HEK293T (cell line): ENCODE data around the gene NCL.

ENCODE experiments used
- ELF4 ChIP-seq: fragments of 450-650 bp; IDR thresholded peaks from 2 replicates; pipeline ENCODE4 v1.6.1; 2017; ENCODE audit warnings: antibody characterized with exemption
- FOXK2 ChIP-seq: fragments of 450-650 bp; IDR thresholded peaks from 2 replicates; pipeline ENCODE4 v1.6.1; 2016; ENCODE audit warnings: mild to moderate bottlenecking
- FOXM1 ChIP-seq: fragments of 450-650 bp; IDR thresholded peaks from 2 replicates; pipeline ENCODE4 v1.6.1; 2017; ENCODE audit warnings: mild to moderate bottlenecking, borderline replicate concordance
- L3MBTL2 ChIP-seq: fragments of 450-650 bp; conservative IDR thresholded peaks from 2 replicates; pipeline ENCODE4 v1.6.1; 2016; ENCODE audit warnings: mild to moderate bottlenecking
- LEF1 ChIP-seq: fragments of 450-650 bp; IDR thresholded peaks from 2 replicates; pipeline ENCODE4 v1.6.1; 2017; ENCODE audit warnings: mild to moderate bottlenecking, borderline replicate concordance
- SP1 ChIP-seq: fragments of 450-650 bp; IDR thresholded peaks from 2 replicates; pipeline ENCODE4 v1.6.1; 2017
- SUZ12 ChIP-seq: fragments of 450-650 bp; IDR thresholded peaks from 2 replicates; pipeline ENCODE4 v1.6.1; 2016; ENCODE audit warnings: mild to moderate bottlenecking

GRCh38 chr2:231418820-231419640 is 45.3 kb downstream of the NCL start:
- TF ChIP-seq L3MBTL2, result no peak
- no peak for TF ChIP-seq SP1
- TF ChIP-seq FOXK2, result no peak
- no peak for TF ChIP-seq ELF4
- TF ChIP-seq FOXM1, result no peak
- TF ChIP-seq SUZ12, result no peak
- TF ChIP-seq LEF1, result no peak
